ENCODE measurements around the gene HNRNPL. TPM values are rescaled to one million over a fixed set of nuclear protein-coding genes. Genes with fewer than 3 reads are reported as not detected.

HNRNPL gene
- total and polyA plus RNA-seq, 9 of the 15 experiments (the other 6 are each of a cell fraction or from before 2014, with no cell fraction given): 39.5 to 610 (median 299) TPM

GRCh38 chr19:38788478-38789243, 61.1 kb downstream of the HNRNPL start, which contains the start of gene LGALS7B:
LGALS7B (plus strand) TSS chr19:38789200; CDS start chr19:38789227, 27 bp downstream.
- Histone ChIP-seq H3K36me3 (ENCODE audit: control insufficient read depth, insufficient read depth, low read length) (no peaks in the 10 kb centered on the region), H3K4me3 (no peak within 1 kb of the TSS), H3K4me1 (replicated peaks in 1 of 2; ENCODE audit: control insufficient read depth in 2 of 2, insufficient read depth in 2 of 2, low read length in 2 of 2) (peaks cover 0 to 8% of the 10 kb centered on the region in 2 experiments; a peak in 2 of 5 replicates), H3K9ac (ENCODE audit: insufficient read depth in 1 of 2, low read depth in 2 of 2, low read length in 2 of 2) (peak within 1 kb of the TSS in 1 of 2 experiments; percentile 65; a peak in 1 of 4 replicates), H2AFZ (ENCODE audit: low read depth, low read length) (no peak within 1 kb of the TSS), H4K20me1 (replicated peaks; ENCODE audit: control insufficient read depth, insufficient read depth, low read length) (no peaks in the 10 kb centered on the region), H3K9me1 (ENCODE audit: control insufficient read depth, insufficient read depth, low read length) (no peaks in the 10 kb centered on the region), H3K4me2 (ENCODE audit: insufficient read depth, low read length) (no peak within 1 kb of the TSS), H3K9me3 (replicated peaks; ENCODE audit: control insufficient read depth, insufficient read depth, low read depth, low read length) (no peaks in the 10 kb centered on the region), H3K79me2 (ENCODE audit: control insufficient read depth, insufficient read depth, low read length) (no peaks in the 10 kb centered on the region), H3K27me3 (ENCODE audit: control insufficient read depth in 2 of 2, insufficient read depth in 2 of 2, low read length in 2 of 2) (no peaks in the 10 kb centered on the region), H3K27ac (ENCODE audit: extremely low read depth, low read depth, low read length) (no peak within 1 kb of the TSS)
- WGBS (ENCODE audit: insufficient coverage, low coverage, missing lambda C conversion rate): 41% methylated on average over 10 of the region's 17 CpGs
- intact Hi-C loops (cut with micrococcal nuclease) (no loop called here), in situ Hi-C loops (cut with MboI) (no loop called here)
- BruUV-seq (replicated peaks): no TSS peak
- DNase-seq (ENCODE audit: extremely low read depth in 1 of 4, low spot score in 3 of 4) (no peak), FAIRE-seq (no peak), ATAC-seq (peak; percentile 35)
- ChIA-PET POLR2A (interaction anchor here (0.6 to 1.1 kb wide), 2 partner anchors 28 to 51 kb away, joined by 3 to 4 read pairs; no protein-coding TSS in a partner anchor), CTCF (ENCODE audit: low intra/inter-chr PET ratio) (no interaction called here)
- TF ChIP-seq CBX3 (IDR thresholded peaks at IDR 0.05; ENCODE audit: borderline replicate concordance in 1 of 2, low read length in 2 of 2) (no peak), SMC3 (conservative IDR thresholded peaks at IDR 0.05; ENCODE audit: insufficient read depth, low read depth, low read length) (no peak), ZSCAN32 (CRISPR knock-in tag; IDR thresholded peaks at IDR 0.05) (no peak), SIX5 (IDR thresholded peaks at IDR 0.05; ENCODE audit: borderline replicate concordance in 1 of 2, insufficient read depth in 1 of 2, low read depth in 1 of 2, low read length in 2 of 2) (no peak), CEBPZ (IDR thresholded peaks at IDR 0.05; ENCODE audit: borderline replicate concordance, low read depth, low read length) (no peak), RBM14 (IDR thresholded peaks at IDR 0.05; ENCODE audit: borderline replicate concordance, insufficient read depth, low read depth, low read length) (no peak), NR2F6 (CRISPR knock-in tag; IDR thresholded peaks at IDR 0.05) (no peak), IRF2 (CRISPR knock-in tag; IDR thresholded peaks at IDR 0.05) (no peak), KAT7 (CRISPR knock-in tag; IDR thresholded peaks at IDR 0.05; ENCODE audit: borderline replicate concordance) (no peak), MYNN (IDR thresholded peaks at IDR 0.05) (no peak), MYNN (CRISPR knock-in tag; IDR thresholded peaks at IDR 0.05) (no peak), ZKSCAN3 (CRISPR knock-in tag; IDR thresholded peaks at IDR 0.05) (no peak), BMI1 (IDR thresholded peaks at IDR 0.05; ENCODE audit: low read length) (no peak), SOX6 (IDR thresholded peaks at IDR 0.05) (no peak), NFE2L1 (tag; IDR thresholded peaks at IDR 0.05; ENCODE audit: borderline replicate concordance, low read depth) (no peak)
